ENCODE results near the gene SCNN1A.

SCNN1A gene

DNA sequence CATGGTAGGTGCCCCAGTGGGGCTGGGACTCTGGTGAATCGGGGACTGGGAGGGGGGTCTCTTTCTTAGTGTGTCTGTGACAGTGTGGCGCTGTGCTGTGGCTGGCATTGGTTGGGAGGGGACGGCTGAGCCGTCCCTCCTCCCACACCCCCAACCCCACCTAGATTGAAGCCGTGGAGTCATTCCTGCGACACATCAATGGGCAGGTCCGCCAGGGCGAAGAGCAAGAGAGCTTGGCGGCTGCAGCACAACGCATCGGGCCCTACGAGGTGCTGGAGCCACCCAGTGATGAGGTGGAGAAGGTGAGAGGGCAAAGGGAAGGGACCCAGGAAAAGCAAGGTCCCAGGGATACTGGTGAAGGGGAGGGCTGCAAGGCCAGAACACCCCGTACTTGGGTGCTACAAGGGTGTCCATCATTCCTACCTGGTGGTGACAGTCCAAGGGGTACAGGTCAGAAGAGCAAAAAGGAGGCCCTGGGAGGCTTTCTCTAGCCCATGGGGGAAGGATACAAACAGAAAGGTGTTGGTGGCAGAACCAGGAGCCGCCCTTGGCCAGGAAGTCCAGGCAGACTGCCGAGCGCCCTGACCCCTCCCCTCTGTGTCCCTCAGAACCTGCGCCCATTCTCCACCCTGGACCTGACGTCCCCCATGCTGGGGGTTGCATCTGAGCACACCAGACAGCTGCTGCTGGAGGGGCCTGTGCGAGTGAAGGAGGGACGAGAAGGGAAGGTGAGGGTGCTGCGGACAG is 57.5 kb downstream of the SCNN1A start:
- DNase-seq (ENCODE audit: low read depth): no peak

DNA sequence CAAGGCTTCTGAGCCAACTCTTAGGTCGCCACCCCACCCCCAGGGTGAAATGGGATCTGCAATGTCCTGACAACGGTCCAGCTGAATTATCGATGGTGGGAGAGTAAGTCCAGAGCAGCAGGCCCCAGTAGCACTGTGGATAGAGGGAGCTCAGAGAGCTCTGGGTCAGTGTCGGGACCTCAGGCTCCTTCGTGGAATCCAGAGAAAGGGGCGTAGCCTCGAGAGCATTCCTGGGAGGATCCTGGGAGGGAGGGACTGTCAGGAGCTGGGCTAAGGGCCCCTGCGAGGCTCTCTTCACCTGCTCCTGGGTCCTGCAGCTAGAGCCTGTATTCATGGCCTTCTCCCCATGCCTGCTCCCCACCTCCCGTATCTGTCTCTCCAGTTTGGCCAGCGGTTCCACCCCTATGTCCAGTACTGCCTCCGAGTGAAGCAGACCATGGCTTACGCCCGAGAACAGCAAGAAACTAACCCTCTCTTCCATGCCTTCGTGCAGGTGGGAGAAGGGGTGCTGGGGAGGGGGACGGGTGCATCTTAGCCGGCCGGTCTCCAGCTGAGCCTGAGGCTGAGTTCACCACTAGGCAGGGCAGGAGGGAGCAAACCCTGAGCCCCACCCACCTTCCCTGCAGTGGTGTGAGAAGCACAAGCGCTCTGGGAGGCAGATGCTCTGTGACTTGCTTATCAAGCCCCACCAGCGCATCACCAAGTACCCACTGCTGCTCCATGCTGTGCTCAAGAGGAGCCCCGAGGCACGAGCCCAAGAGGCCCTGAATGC is 58.3 kb downstream of the SCNN1A start:
- DNase-seq (ENCODE audit: low read depth): no peak

GRCh38 chr12:6315704-6316597 is 59.4 kb downstream of the SCNN1A start:
- no peak for DNase-seq (ENCODE audit: low read depth)

GRCh38 chr12:6315184-6315583 is 60.2 kb downstream of the SCNN1A start:
- DNase-seq (ENCODE audit: low read depth): no peak

- no peak for DNase-seq (ENCODE audit: low read depth)
Measured at GRCh38 chr12:6314776-6315175, 60.6 kb downstream of the SCNN1A start.

GRCh38 chr12:6313326-6313940 is 61.9 kb downstream of the SCNN1A start:
- DNase-seq (ENCODE audit: low read depth): no peak

- DNase-seq (ENCODE audit: low read depth): no peak
Measured at GRCh38 chr12:6312529-6313325, 62.6 kb downstream of the SCNN1A start.

DNA sequence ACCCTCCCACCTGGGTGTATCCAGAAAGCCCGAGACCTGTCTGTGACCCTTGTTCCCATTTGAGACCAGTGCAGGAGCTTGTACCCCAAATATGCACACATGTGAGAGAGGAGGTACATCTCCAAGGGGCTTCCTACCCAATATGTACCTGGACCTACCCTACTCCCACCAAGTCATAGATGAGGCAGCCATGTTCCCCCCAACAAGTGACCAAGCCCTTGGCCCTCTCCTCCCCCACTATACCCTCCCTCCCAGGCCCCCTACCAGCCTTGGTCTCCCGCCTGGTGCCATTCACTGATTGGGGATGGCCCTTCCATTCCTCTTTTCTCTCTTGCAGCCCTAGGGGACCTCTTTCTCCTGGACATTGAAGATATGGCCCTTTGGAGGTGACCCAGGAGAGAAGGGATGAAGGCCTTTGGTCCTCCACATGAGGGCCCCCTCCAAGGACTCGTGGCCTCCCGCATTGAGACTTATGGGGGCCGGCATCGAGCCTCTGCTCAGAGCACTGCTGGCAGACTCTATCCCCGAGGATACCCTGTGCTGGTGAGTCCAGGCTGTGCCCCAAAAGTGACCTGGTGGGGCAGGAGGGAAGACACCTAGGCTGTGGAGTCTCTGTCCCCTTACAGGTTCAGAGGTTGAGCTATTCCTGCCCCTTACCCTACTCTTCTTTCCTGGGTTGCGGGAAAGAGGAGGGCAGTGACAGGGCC is 63.4 kb downstream of the SCNN1A start:
- DNase-seq (ENCODE audit: low read depth): no peak

- no peak for DNase-seq (ENCODE audit: low read depth)
Measured at GRCh38 chr12:6310771-6311610, 64.4 kb downstream of the SCNN1A start.

DNA sequence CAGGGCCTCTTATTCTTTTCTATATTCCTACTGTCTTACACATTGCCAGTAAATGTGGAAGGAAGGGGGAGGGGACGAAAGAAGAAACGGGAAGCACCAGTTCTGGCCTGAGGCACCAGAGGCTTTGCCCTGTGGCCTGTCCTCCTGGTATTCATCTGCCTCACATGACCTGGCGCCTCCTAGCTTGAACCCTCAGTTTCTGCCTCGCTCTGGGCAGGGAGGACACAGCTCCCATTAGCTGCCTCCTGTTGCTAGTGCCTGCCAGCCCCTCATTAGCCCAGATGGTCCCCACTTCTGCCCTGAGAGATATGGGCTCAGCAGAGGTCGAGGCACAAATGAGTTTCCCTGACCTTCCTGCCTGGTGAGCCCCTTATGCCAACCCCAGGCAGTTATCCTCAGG is 67.8 kb downstream of the SCNN1A start:
- DNase-seq (ENCODE audit: low read depth): no peak

GRCh38 chr12:6306599-6307220 is 68.7 kb downstream of the SCNN1A start:
- no peak for DNase-seq (ENCODE audit: low read depth)

DNA sequence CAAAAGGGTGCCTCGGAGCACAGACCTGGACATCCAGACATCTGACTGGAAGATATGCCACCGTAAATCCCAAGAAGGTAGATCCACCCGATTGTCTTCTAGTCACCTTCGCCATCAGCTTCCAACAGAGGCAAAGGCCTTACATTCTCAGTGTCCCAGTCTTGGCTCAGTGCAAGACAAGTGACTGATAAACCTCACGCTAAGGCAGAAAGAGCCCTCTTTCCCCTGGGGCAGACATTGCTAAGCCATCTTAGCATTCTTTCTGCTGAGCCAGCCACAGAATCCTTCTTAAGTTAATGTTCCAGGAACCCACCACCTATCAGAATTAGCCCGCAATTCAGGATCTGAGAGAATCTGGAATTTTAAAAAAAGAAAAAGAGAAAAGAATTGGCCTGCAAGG is 69.2 kb downstream of the SCNN1A start:
- DNase-seq (ENCODE audit: low read depth): no peak

DNA sequence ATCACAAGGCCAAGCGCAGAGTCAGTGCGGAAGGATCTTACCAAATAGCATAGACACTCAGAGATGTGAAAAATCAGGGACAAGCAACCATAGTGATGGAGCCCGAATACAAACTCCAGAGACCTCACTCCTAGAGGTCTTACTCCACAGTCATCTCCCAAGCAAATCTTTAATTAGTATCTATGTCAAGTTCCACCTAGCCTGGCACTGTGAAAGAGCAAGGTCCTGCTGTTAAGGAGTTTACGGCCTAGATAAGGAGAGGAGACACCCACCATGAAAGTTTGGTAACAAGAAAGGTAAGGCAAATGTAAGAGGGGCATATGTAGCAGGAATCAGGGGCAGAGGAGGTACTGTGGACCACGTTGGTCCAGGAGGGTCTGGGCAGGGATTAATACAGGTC is 72.3 kb downstream of the SCNN1A start:
- no peak for DNase-seq (ENCODE audit: low read depth)

DNA sequence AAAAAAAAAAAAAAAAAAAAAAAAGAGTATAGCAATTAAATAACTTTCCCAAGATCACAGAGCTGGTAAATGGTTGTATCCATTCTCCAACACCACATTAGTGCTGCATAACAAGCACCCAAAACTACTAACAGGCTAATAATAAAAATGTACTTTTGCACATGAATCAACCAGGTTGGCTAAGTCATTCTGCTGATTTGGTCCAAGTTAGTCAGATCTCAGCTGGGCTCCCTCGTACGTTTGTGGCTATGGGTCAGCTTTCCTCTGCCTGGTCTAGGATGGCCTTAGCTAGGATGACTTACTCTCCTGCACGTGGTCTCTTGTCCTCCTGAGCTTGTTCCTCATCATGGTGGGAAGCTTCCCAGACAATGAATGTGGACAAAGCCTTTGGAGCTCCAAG is 72.7 kb downstream of the SCNN1A start:
- DNase-seq (ENCODE audit: low read depth): no peak

DNA sequence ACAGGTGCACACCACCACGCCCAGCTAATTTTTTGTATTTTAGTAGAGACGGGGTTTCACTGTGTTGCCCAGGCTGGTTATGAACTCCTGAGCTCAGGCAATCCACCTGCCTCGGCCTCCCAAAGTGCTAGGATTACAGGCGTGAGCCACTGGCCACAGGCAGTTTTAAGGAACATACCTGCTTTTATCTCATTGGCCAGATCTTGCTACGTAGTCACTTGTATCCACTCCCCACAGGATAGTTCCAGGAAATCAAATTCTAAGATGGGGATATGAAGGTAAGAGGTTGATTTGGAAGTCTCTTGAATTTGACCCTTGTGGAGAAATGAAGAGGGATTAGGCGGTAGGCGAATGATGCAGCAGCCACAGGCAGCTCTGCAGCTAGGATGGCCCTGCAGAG is 73.6 kb downstream of the SCNN1A start:
- DNase-seq (ENCODE audit: low read depth): no peak

DNA sequence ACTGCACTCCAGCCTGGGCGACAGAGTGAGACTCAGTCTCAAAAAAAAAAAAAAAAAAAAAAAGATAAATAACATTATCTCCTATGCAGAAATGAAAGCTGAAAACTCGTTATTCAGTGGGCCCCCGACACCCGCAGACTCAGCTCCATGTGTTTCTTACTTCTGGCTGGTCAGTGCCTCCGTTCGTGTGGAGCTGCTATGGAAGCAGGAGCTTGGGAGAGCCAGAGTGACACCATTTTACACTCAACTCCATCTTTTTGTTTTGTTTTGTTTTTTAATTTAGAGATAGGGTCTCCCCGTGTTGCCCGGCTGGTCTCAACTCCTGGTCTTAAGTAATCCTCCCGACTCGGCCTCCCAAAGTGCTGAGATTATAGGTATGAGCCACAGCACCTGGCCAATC is 78.2 kb downstream of the SCNN1A start:
- no peak for DNase-seq (ENCODE audit: low read depth)

Measured in stimulated activated CD8-positive, alpha-beta memory T cell treated with anti-CD3 and anti-CD28 coated beads, Interleukin-4, amount 100 ng/mL, for 24 hours (primary cell).